ENCODE measurements around the gene CTNNA3. TPM values are rescaled to one million over a fixed set of nuclear protein-coding genes. Genes with fewer than 3 reads are reported as not detected.
"Not testable (repeated sequence)": the region's sequence is repeated elsewhere in the genome, so short reads cannot be mapped to it uniquely, and the experiment has no call there.

Gene CTNNA3
- total RNA-seq, 1 donor from 2014 or later, result under 0.01 TPM

GRCh38 chr10:66378117-66378876, 1317.7 kb downstream of the CTNNA3 start:
- no peak overlapping the region for H3K4me3 ChIP-seq
- H3K4me1 ChIP-seq, result no peaks in the 10 kb centered on the region
- DNase-seq (ENCODE audit: low spot score in 2 of 2), result no peak
- intact Hi-C loops (cut with DNase I), result no loop called here
- no peaks in the 10 kb centered on the region for H3K27me3 ChIP-seq
- H3K27ac ChIP-seq, result no peak overlapping the region
- H3K36me3 ChIP-seq, result no peaks in the 10 kb centered on the region
- H3K9me3 ChIP-seq, result no peaks in the 10 kb centered on the region
- TF ChIP-seq, protein P1, sequence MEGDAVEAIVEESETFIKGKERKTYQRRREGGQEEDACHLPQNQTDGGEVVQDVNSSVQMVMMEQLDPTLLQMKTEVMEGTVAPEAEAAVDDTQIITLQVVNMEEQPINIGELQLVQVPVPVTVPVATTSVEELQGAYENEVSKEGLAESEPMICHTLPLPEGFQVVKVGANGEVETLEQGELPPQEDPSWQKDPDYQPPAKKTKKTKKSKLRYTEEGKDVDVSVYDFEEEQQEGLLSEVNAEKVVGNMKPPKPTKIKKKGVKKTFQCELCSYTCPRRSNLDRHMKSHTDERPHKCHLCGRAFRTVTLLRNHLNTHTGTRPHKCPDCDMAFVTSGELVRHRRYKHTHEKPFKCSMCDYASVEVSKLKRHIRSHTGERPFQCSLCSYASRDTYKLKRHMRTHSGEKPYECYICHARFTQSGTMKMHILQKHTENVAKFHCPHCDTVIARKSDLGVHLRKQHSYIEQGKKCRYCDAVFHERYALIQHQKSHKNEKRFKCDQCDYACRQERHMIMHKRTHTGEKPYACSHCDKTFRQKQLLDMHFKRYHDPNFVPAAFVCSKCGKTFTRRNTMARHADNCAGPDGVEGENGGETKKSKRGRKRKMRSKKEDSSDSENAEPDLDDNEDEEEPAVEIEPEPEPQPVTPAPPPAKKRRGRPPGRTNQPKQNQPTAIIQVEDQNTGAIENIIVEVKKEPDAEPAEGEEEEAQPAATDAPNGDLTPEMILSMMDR (IDR thresholded peaks at IDR 0.05), result no peak

- Histone ChIP-seq H3K27ac (no peak overlapping the region), H3K4me1 (no peaks in the 10 kb centered on the region), H3K9me3 (no peaks in the 10 kb centered on the region), H3K27me3 (no peaks in the 10 kb centered on the region), H3K4me3 (no peak overlapping the region), H3K36me3 (no peaks in the 10 kb centered on the region)
- no peak for DNase-seq (ENCODE audit: low spot score in 2 of 2)
- TF ChIP-seq, protein P1 (IDR thresholded peaks at IDR 0.05), result no peak
- intact Hi-C loops (cut with DNase I), result no loop called here
Observed at GRCh38 chr10:66368146-66368545, 1327.8 kb downstream of the CTNNA3 start.

- intact Hi-C loops (cut with DNase I), result no loop called here
- no peak for DNase-seq (ENCODE audit: low spot score in 2 of 2)
- Histone ChIP-seq H3K4me1 (no peaks in the 10 kb centered on the region), H3K27me3 (no peaks in the 10 kb centered on the region), H3K27ac (no peak overlapping the region), H3K9me3 (no peaks in the 10 kb centered on the region), H3K36me3 (no peaks in the 10 kb centered on the region), H3K4me3 (no peak overlapping the region)
- TF ChIP-seq, protein P1 (IDR thresholded peaks at IDR 0.05), result no peak
Observed at GRCh38 chr10:66366163-66366562, 1329.8 kb downstream of the CTNNA3 start.

- H3K4me1 ChIP-seq, result no peaks in the 10 kb centered on the region
- H3K4me3 ChIP-seq, result no peak overlapping the region
- no peaks in the 10 kb centered on the region for H3K36me3 ChIP-seq
- no peak for DNase-seq (ENCODE audit: low spot score in 2 of 2)
- H3K27me3 ChIP-seq, result no peaks in the 10 kb centered on the region
- TF ChIP-seq, protein P1 (IDR thresholded peaks at IDR 0.05), result no peak
- H3K27ac ChIP-seq, result no peak overlapping the region
- intact Hi-C loops (cut with DNase I), result no loop called here
- no peaks in the 10 kb centered on the region for H3K9me3 ChIP-seq
Observed at GRCh38 chr10:66365686-66366085, 1330.3 kb downstream of the CTNNA3 start.

DNA sequence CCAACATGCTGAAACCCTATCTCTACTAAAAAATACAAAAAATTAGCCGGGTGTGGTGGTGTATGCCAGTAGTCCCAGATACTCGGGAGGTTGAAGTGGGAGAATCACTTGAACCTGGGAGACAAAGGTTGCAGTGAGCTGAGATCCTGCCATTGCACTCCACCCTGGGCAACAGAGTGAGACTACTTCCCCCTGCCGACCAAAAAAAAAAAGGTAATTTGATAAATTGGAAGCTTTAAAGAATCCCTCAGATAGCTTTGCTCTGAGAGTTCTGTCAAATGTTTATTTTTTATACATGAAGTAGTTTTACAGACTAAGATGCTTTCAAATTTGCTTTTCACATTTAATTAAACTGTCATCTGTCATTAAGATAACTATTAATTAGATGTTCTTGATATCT, 1333.5 kb downstream of the CTNNA3 start:
- Histone ChIP-seq H3K4me1 (no peaks in the 10 kb centered on the region), H3K27me3 (no peaks in the 10 kb centered on the region), H3K9me3 (no peaks in the 10 kb centered on the region), H3K27ac (no peak overlapping the region), H3K36me3 (no peaks in the 10 kb centered on the region), H3K4me3 (no peak overlapping the region)
- TF ChIP-seq, protein P1 (IDR thresholded peaks at IDR 0.05), result no peak
- DNase-seq (ENCODE audit: low spot score in 2 of 2), result no peak
- intact Hi-C loops (cut with DNase I), result no loop called here

DNA sequence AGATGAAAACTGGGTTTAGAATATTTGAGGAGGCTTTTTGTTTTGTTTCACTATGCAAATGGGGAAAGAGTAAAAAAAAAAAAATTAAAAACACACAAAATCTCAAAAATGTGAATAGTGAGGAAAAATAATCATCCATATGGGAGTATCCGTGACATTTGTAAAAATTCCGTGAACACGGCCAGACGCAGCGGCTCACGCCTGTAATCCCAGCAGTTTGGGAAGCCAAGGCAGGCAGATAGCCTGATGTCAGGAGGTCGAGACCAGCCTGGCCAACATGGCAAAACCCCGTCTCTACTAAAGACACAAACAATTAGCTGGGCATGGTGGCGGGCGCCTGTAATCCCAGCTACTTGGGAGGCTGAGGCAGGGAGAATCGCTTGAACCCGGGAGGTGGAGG, 1342.2 kb downstream of the CTNNA3 start:
- H3K9me3 ChIP-seq; H3K27ac ChIP-seq; H3K36me3 ChIP-seq; DNase-seq (ENCODE audit: low spot score in 2 of 2); H3K4me3 ChIP-seq; H3K4me1 ChIP-seq; intact Hi-C loops (cut with DNase I); H3K27me3 ChIP-seq: not testable (repeated sequence)

Data from ascending aorta (tissue), 2 donors.